Measurements from ENCODE around the gene STX16.

GRCh38 chr20:58719258-58719657, 68.2 kb downstream of the STX16 start:
- TF ChIP-seq EP300 (IDR thresholded peaks at IDR 0.05; ENCODE audit: low read depth) (no peak), CTCF (IDR thresholded peaks at IDR 0.05) (no peak), POLR2AphosphoS5 (IDR thresholded peaks at IDR 0.05) (no peak)
